ENCODE data around the gene APOA5.
A peak's percentile ranks its signal among the peaks of the same experiment; 100 is the strongest.
"Not testable (repeated sequence)": the region's sequence is repeated elsewhere in the genome, so short reads cannot be mapped to it uniquely, and the experiment has no call there.

Gene APOA5

GRCh38 chr11:116771935-116772334, 19.7 kb downstream of the APOA5 start:
- DNase-seq: peak; percentile 22
- Histone ChIP-seq H3K27me3 (ENCODE audit: insufficient read depth, low read length, poor library complexity) (no peaks in the 10 kb centered on the region), H3K18ac (ENCODE audit: low read length) (no peak overlapping the region), H3K56ac (ENCODE audit: low read length) (peak overlapping the region; percentile 98), H3K79me2 (ENCODE audit: control insufficient read depth, insufficient read depth, low read length) (peaks cover 19% of the 10 kb centered on the region), H3K4me3 (ENCODE audit: low read length) (peak overlapping the region; percentile 31), H2BK5ac (ENCODE audit: low read length) (no peak overlapping the region), H3K4me2 (ENCODE audit: low read length) (peak overlapping the region; percentile 52), H3K27ac (ENCODE audit: low read depth, low read length) (no peak overlapping the region), H3K4me1 (ENCODE audit: control insufficient read depth, low read depth, low read length) (peaks cover 3% of the 10 kb centered on the region), H3K36me3 (ENCODE audit: control insufficient read depth, insufficient read depth, low read length) (peaks cover 2% of the 10 kb centered on the region), H3K23ac (ENCODE audit: low read length) (no peak overlapping the region), H3K4ac (ENCODE audit: low read depth, low read length) (peak overlapping the region; percentile 52), H3K9ac (ENCODE audit: low read length) (peak overlapping the region; percentile 98), H4K5ac (ENCODE audit: low read length) (no peak overlapping the region), H3K79me1 (ENCODE audit: low read length) (peaks cover 5% of the 10 kb centered on the region), H4K8ac (ENCODE audit: low read depth, low read length) (no peak overlapping the region), H2BK120ac (ENCODE audit: low read depth, low read length) (no peak overlapping the region), H2AK5ac (ENCODE audit: low read length) (no peak overlapping the region), H2BK15ac (replicated peaks; ENCODE audit: low read depth) (no peak overlapping the region)
- no CpG with 5 or more reads among the region's 2 CpGs for WGBS (ENCODE audit: extremely low coverage, insufficient coverage, low lambda C conversion rate)

- Histone ChIP-seq H3K4me2 (ENCODE audit: low read length) (no peak overlapping the region), H2BK5ac (ENCODE audit: low read length) (no peak overlapping the region)
These were observed 29.5 kb downstream of the APOA5 start for GRCh38 chr11:116762132-116762531.

GRCh38 chr11:116756044-116756443, 35.6 kb downstream of the APOA5 start:
- H3K4ac ChIP-seq (ENCODE audit: low read depth, low read length); H3K27ac ChIP-seq (ENCODE audit: low read depth, low read length); H3K79me2 ChIP-seq (ENCODE audit: control insufficient read depth, insufficient read depth, low read length); H3K4me1 ChIP-seq (ENCODE audit: control insufficient read depth, low read depth, low read length); H2BK120ac ChIP-seq (ENCODE audit: low read depth, low read length); H2AK5ac ChIP-seq (ENCODE audit: low read length); H3K4me2 ChIP-seq (ENCODE audit: low read length); H3K56ac ChIP-seq (ENCODE audit: low read length); H3K4me3 ChIP-seq (ENCODE audit: low read length); H3K18ac ChIP-seq (ENCODE audit: low read length); H3K36me3 ChIP-seq (ENCODE audit: control insufficient read depth, insufficient read depth, low read length); H2BK15ac ChIP-seq (replicated peaks; ENCODE audit: low read depth); H3K23ac ChIP-seq (ENCODE audit: low read length); H3K79me1 ChIP-seq (ENCODE audit: low read length); H3K9ac ChIP-seq (ENCODE audit: low read length); H4K5ac ChIP-seq (ENCODE audit: low read length); H4K8ac ChIP-seq (ENCODE audit: low read depth, low read length); H3K27me3 ChIP-seq (ENCODE audit: insufficient read depth, low read length, poor library complexity); H2BK5ac ChIP-seq (ENCODE audit: low read length); DNase-seq: not testable (repeated sequence)
- WGBS (ENCODE audit: extremely low coverage, insufficient coverage, low lambda C conversion rate): no CpG with 5 or more reads among the region's 8 CpGs

More at GRCh38 chr11:116762132-116762531, 29.5 kb downstream of the APOA5 start:
- Histone ChIP-seq H3K18ac (ENCODE audit: low read length) (no peak overlapping the region), H2AK5ac (ENCODE audit: low read length) (no peak overlapping the region), H3K4me3 (ENCODE audit: low read length) (no peak overlapping the region), H2BK120ac (ENCODE audit: low read depth, low read length) (no peak overlapping the region), H3K36me3 (ENCODE audit: control insufficient read depth, insufficient read depth, low read length) (peaks cover 12% of the 10 kb centered on the region), H3K23ac (ENCODE audit: low read length) (no peak overlapping the region), H4K5ac (ENCODE audit: low read length) (no peak overlapping the region), H3K9ac (ENCODE audit: low read length) (no peak overlapping the region), H4K8ac (ENCODE audit: low read depth, low read length) (no peak overlapping the region), H2BK15ac (replicated peaks; ENCODE audit: low read depth) (no peak overlapping the region), H3K56ac (ENCODE audit: low read length) (no peak overlapping the region), H3K79me2 (ENCODE audit: control insufficient read depth, insufficient read depth, low read length) (no peaks in the 10 kb centered on the region), H3K27ac (ENCODE audit: low read depth, low read length) (no peak overlapping the region), H3K27me3 (ENCODE audit: insufficient read depth, low read length, poor library complexity) (no peaks in the 10 kb centered on the region), H3K4ac (ENCODE audit: low read depth, low read length) (no peak overlapping the region), H3K4me1 (ENCODE audit: control insufficient read depth, low read depth, low read length) (no peaks in the 10 kb centered on the region), H3K79me1 (ENCODE audit: low read length) (no peaks in the 10 kb centered on the region)
- 100% methylated on average over 1 of the region's 2 CpGs for WGBS (ENCODE audit: extremely low coverage, insufficient coverage, low lambda C conversion rate)
- no peak for DNase-seq

GRCh38 chr11:116750070-116750718, 41.5 kb downstream of the APOA5 start:
- WGBS (ENCODE audit: extremely low coverage, insufficient coverage, low lambda C conversion rate): no CpG with 5 or more reads among the region's 2 CpGs
- H3K4ac ChIP-seq (ENCODE audit: low read depth, low read length): no peak overlapping the region
- H2BK5ac ChIP-seq (ENCODE audit: low read length): no peak overlapping the region
- no peak overlapping the region for H3K4me3 ChIP-seq (ENCODE audit: low read length)
- H3K9ac ChIP-seq (ENCODE audit: low read length): no peak overlapping the region
- peaks cover 6% of the 10 kb centered on the region for H3K36me3 ChIP-seq (ENCODE audit: control insufficient read depth, insufficient read depth, low read length)
- no peaks in the 10 kb centered on the region for H3K4me1 ChIP-seq (ENCODE audit: control insufficient read depth, low read depth, low read length)
- DNase-seq: no peak
- H3K27me3 ChIP-seq (ENCODE audit: insufficient read depth, low read length, poor library complexity): no peaks in the 10 kb centered on the region
- H4K8ac ChIP-seq (ENCODE audit: low read depth, low read length): no peak overlapping the region
- H3K56ac ChIP-seq (ENCODE audit: low read length): no peak overlapping the region
- H2BK120ac ChIP-seq (ENCODE audit: low read depth, low read length): no peak overlapping the region
- no peak overlapping the region for H4K5ac ChIP-seq (ENCODE audit: low read length)
- no peaks in the 10 kb centered on the region for H3K79me1 ChIP-seq (ENCODE audit: low read length)
- H2AK5ac ChIP-seq (ENCODE audit: low read length): no peak overlapping the region
- no peak overlapping the region for H3K27ac ChIP-seq (ENCODE audit: low read depth, low read length)
- H2BK15ac ChIP-seq (replicated peaks; ENCODE audit: low read depth): no peak overlapping the region
- no peak overlapping the region for H3K4me2 ChIP-seq (ENCODE audit: low read length)
- H3K18ac ChIP-seq (ENCODE audit: low read length): no peak overlapping the region
- no peaks in the 10 kb centered on the region for H3K79me2 ChIP-seq (ENCODE audit: control insufficient read depth, insufficient read depth, low read length)
- H3K23ac ChIP-seq (ENCODE audit: low read length): no peak overlapping the region

- no peaks in the 10 kb centered on the region for H3K79me2 ChIP-seq (ENCODE audit: control insufficient read depth, insufficient read depth, low read length)
- H2AK5ac ChIP-seq (ENCODE audit: low read length): no peak overlapping the region
- peak; percentile 53 for DNase-seq
- no peak overlapping the region for H3K27ac ChIP-seq (ENCODE audit: low read depth, low read length)
- no peak overlapping the region for H4K8ac ChIP-seq (ENCODE audit: low read depth, low read length)
- no peaks in the 10 kb centered on the region for H3K27me3 ChIP-seq (ENCODE audit: insufficient read depth, low read length, poor library complexity)
- peak overlapping the region; percentile 40 for H3K56ac ChIP-seq (ENCODE audit: low read length)
- H3K4me3 ChIP-seq (ENCODE audit: low read length): no peak overlapping the region
- no peak overlapping the region for H2BK15ac ChIP-seq (replicated peaks; ENCODE audit: low read depth)
- H3K4me1 ChIP-seq (ENCODE audit: control insufficient read depth, low read depth, low read length): peaks cover 4% of the 10 kb centered on the region
- no peak overlapping the region for H2BK120ac ChIP-seq (ENCODE audit: low read depth, low read length)
- no peak overlapping the region for H3K9ac ChIP-seq (ENCODE audit: low read length)
- no peak overlapping the region for H2BK5ac ChIP-seq (ENCODE audit: low read length)
- H3K79me1 ChIP-seq (ENCODE audit: low read length): no peaks in the 10 kb centered on the region
- no peak overlapping the region for H3K4ac ChIP-seq (ENCODE audit: low read depth, low read length)
- no CpG with 5 or more reads among the region's 6 CpGs for WGBS (ENCODE audit: extremely low coverage, insufficient coverage, low lambda C conversion rate)
- no peak overlapping the region for H3K4me2 ChIP-seq (ENCODE audit: low read length)
- no peak overlapping the region for H3K23ac ChIP-seq (ENCODE audit: low read length)
- no peaks in the 10 kb centered on the region for H3K36me3 ChIP-seq (ENCODE audit: control insufficient read depth, insufficient read depth, low read length)
- H3K18ac ChIP-seq (ENCODE audit: low read length): no peak overlapping the region
- H4K5ac ChIP-seq (ENCODE audit: low read length): no peak overlapping the region
These were observed 49.6 kb downstream of the APOA5 start for GRCh38 chr11:116742104-116742503.

GRCh38 chr11:116740741-116741140, 50.9 kb downstream of the APOA5 start:
- Histone ChIP-seq H3K36me3 (ENCODE audit: control insufficient read depth, insufficient read depth, low read length) (no peaks in the 10 kb centered on the region), H4K5ac (ENCODE audit: low read length) (no peak overlapping the region), H2BK15ac (replicated peaks; ENCODE audit: low read depth) (no peak overlapping the region), H3K79me2 (ENCODE audit: control insufficient read depth, insufficient read depth, low read length) (no peaks in the 10 kb centered on the region), H3K79me1 (ENCODE audit: low read length) (no peaks in the 10 kb centered on the region), H3K4me3 (ENCODE audit: low read length) (no peak overlapping the region), H3K4me1 (ENCODE audit: control insufficient read depth, low read depth, low read length) (peaks cover 4% of the 10 kb centered on the region), H2BK5ac (ENCODE audit: low read length) (no peak overlapping the region), H3K18ac (ENCODE audit: low read length) (no peak overlapping the region), H3K9ac (ENCODE audit: low read length) (no peak overlapping the region), H3K27me3 (ENCODE audit: insufficient read depth, low read length, poor library complexity) (no peaks in the 10 kb centered on the region), H2BK120ac (ENCODE audit: low read depth, low read length) (no peak overlapping the region), H4K8ac (ENCODE audit: low read depth, low read length) (no peak overlapping the region), H3K4me2 (ENCODE audit: low read length) (no peak overlapping the region), H3K27ac (ENCODE audit: low read depth, low read length) (no peak overlapping the region), H3K23ac (ENCODE audit: low read length) (no peak overlapping the region), H3K56ac (ENCODE audit: low read length) (no peak overlapping the region), H3K4ac (ENCODE audit: low read depth, low read length) (no peak overlapping the region), H2AK5ac (ENCODE audit: low read length) (no peak overlapping the region)
- WGBS (ENCODE audit: extremely low coverage, insufficient coverage, low lambda C conversion rate): no CpG with 5 or more reads among the region's 4 CpGs
- DNase-seq: no peak

Data from mesendoderm (in vitro differentiated cells).